HG03521 (cell line): ENCODE results near the gene PBX4.

Source experiments
- ATAC-seq: cut with Tn5 transposase; IDR thresholded peaks from one replicate; pipeline ENCODE4 v1.9.1; 2021; ENCODE audit warnings: mild to moderate bottlenecking, moderate library complexity; ENCODE audit not compliant: unreplicated experiment

Gene PBX4

DNA sequence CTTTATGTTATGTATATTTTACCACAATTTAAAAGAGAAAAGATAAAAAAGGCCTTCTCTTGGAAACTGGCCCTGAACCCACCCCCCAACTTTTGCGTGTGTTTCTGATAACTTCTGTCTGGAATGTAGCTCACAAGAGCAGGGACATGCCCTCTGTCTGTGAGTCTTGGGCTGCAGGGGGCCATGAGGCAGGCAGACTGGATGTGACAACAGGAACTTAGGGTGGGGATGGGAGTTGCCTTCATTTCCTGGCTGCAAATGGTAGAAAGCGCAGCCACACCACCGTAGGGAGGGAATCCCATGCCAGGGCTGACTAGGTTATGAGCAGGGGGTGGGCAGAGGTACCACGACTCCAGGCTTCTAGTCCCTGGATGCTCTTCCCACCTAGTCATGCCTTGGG, 58.6 kb downstream of the PBX4 start:
- ATAC-seq = no peak

DNA sequence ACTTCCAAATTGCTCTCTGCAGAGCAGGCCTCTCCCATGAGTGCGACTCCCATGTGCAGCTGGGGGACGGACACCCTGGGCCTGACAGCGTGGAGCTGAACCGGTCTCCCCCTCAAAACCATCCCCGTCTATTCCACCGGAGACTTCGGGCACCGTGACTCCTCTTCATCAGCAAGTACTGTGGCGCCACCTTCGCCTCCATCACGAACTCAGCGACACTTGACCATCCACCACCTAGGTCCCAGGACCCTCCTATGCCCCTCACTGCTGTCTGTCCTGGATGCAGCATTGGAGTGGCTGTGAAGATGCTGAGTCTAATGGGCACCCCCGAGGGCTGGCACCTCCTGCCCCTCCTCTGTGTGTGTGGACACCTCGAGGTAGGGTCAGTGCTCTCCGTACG, 59.9 kb downstream of the PBX4 start:
- ATAC-seq = no peak

DNA sequence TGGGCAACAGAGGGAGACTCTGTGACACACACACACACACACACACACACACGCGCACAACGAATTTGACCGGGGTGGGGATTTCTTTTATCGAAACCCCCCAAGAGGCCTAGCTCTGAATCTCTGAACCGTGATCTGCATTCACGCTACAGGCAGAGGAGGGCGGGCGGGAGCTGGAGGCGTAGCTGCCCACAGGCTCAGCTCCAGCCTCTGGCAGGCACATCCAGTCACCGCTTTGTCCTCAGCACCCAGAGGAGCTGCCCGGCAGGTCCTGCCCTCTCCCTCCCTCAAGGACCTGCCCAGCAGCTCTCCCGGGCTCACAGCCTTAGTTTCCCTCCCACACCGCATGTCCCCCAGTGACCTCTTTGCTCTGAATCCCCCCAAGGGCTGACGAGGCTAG, 60.4 kb downstream of the PBX4 start:
- ATAC-seq = no peak

DNA sequence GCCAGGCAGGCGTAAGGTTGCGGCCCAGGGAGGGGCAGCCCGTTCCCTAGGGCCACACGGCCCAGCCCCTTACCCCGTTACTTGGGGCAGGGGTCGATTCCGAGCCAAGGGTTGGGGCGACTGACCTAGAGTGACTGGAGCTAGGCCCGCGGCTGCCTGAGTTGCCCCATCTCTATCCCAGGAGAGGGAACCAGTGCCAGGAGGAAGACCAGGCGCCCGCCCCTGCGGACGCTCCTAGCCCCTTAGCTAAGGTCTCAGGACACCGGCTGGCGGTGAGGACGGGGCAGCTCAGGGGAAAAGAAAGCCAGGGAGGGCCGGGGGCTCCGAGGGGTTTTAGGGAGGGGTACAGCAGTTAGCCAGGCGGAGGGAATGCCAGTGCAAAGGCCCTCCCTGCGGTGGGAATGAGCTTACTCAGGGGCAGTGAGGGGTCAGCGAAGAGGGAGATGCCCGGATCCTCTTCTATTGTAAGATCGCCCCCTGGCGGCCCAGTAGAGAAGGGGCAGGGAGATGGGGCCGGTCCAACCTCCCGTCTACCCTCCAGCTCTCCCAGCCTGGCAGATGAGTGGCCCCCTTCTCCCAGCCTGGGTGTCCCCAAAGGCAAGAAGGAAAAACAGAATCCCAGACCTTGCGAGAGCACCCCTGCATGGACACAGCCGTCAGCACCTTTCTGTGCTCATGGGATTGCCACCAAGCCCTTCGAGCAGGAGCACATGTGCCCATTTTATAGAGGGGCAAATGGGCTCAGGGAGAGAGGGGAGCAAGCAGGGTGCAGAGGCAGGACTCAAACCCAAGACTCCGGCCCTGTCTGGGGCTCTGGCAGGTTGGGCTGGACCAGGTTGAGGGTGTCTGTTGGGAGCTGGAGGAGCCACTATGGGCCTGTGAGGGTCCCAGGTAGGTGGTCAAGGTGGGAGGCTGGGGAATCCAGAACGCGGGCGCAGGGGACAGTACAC, 64.1 kb downstream of the PBX4 start:
- ATAC-seq = no peak

DNA sequence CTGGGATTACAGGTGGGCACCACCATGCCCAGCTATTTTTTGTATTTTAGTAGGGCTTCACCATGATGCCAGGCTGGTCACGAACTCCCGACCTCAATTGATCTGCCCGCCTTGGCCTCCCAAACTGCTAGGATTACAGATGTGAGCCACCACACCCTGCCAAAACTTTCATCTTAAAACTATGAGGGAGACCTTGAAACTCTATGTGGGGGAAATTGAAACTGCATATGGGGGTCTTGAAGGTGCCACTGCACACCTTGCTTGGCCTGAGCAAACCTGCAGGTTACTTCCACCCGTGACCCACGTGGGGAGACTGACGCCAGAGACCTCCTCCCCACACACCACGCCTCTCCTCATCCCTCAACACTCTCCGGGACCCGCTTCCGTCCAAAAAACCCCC, 64.8 kb downstream of the PBX4 start:
- ATAC-seq = no peak

DNA sequence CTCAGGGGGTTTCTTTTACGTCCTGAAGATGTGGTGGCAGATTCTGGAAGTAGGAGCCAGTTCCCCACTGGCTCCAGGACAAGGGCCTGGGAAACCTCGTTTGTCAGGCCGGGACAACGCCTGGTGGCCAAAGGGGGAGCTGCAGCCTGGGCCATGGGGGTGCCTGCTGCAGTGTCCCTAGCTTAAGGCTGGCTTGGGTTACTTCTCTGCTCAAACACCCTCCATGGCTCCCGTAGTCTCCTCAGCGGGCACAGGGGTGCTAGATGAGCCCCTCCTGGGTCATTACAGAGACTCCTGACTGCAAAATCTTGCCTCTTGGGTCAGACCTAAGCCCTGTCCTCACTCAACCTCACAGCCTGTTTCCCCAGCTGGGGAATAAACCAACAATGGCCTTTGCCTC, 65.7 kb downstream of the PBX4 start:
- ATAC-seq = no peak

DNA sequence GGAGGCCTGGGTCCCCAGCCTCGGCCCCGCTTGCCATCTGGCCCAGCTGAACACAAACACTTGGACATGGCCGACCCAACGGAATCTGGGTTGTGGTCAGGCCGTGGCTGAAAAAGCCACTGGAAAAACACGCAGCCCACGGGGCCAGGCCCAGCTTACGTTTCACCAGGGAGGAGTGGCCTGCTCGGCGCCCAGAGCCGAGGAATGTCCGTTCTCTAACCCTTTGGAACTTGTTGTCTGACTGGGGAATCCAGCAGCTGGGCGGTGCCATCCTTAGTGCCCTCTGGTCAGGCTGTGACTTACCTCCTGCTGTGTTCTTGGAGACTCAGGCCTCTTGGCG, 66.7 kb downstream of the PBX4 start:
- no peak for ATAC-seq

DNA sequence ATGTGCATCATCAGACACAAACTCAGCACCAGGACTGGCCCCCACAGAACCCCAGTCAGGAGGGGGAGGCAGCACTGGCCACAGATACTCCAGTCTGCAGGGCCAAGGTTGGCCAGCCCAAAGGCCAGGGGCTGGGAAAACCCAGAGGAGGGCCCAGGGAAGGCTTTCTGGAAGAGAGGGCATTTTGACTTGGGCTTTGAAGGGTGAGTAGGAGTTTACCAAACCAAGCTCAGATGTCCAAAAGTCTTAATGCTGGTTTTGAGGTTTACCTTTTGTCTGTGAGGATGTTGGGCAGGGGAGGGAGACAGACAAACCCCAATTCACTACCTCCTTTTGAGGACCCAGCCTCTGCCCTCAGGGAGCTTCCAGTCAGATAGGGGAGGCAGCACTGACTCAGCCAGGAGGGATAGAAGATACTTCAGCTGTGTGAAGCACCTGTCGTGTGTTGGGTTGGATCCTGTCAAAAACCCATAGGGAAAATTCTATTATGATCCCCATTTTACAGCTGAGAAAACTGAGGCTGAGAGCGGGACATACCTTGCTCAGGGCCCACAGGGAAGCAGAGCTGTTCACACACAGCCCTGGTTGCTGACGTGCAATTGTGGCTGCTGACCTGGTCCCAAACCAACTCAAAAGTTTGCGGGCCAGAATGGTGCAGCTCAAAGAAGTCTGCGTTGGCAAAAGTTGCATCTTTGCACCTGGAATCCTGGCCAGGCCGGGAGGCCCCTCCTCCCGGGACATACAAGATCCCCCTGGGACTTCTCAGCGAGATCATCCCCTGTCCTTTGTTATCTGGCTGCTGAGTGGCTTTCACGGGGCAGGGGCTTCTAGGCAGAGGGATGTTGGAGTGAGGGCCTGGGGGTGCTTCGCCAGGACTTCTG, 67.3 kb downstream of the PBX4 start:
- ATAC-seq = no peak

DNA sequence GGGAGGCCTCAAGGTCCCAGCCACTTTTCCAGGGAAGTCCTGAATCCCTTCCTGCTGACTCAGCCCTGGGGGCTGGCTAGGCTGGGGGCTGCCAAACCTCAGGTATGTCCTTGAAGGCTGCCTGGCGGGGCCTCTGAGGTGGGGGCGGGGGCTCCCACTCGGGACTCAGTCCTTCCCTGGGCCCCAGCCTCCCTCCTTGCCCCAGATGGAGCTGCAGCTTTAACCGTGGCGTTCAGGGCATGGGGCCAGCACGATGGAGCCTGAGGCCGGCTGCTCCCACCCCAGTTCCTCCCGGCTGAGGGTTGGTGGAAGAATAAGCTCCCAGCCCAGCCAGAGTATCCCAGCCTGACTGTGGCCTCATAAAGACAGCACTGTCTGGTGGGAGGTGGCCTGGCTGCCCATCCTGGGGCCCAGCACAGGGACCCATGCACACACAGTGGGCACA, 68.0 kb downstream of the PBX4 start:
- ATAC-seq = no peak

DNA sequence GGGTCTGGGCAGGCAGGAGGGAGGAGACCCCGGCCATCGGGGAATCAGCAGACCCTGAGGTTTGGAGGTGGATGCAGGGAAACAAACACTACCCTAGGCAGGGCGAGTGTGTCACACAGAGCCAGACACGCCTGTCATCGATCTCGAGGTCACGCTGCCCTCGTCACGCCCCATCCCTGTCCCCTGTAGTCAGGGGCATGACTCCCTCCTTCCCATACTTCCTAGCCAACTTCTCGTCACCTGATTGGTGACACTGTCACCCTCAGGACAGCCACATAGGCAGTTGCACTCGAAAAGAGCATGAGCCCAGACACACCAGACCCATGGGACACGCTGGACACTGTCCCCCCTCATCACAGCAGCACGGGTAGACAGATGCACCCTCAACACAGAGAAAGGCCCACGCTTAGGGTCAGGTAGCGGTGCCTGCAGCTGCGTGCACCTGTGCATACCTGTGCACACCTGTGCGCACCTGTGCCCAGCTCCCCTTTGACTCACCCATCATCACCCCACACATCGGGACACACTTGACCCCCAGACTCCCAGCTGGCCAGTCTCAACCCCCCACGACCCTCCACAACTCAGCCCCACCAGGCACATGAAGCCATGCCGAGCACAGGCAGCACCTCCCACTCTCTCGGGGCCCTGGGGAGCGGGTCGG, 68.6 kb downstream of the PBX4 start:
- ATAC-seq = no peak

DNA sequence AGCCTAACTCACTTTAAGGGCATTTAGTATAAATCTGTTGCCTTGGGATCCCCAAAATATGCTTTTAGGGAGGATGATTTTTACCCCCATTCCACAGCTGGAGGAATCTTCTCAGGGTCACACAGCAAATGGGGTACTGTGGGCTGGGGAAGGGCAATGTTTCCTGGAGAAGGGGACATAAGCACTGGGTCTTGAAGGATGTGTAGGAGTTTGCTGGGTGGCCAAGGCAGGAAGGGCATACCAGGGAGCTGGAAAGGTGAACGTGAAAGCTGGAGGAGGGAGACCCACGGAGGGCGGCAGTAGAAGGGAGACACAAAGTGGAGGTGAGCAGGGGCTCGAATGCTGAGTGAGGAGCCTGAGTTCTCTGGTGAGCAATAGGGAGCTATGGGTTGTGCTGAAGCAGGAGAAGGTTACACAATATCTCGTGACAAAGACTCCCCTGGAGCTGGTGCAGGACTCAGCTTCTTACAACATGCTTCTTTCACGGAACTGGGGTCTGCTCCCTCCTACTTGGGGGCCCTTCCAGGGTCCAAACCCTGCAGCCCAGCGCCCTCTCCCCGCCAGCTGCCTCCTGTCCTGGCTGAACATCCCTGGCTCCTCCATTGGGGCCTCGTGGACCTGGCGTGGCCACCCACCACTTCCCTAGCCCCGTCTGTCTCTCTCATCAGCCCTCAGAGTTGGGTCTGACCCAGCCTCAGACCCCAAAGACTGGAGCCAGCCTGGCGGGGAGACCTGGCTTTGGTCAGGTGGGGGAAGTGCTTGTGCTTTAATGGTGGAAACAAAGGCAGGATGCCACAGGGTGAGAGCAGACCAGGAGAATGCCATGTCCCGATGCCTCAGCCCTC, 69.3 kb downstream of the PBX4 start:
- ATAC-seq = no peak

DNA sequence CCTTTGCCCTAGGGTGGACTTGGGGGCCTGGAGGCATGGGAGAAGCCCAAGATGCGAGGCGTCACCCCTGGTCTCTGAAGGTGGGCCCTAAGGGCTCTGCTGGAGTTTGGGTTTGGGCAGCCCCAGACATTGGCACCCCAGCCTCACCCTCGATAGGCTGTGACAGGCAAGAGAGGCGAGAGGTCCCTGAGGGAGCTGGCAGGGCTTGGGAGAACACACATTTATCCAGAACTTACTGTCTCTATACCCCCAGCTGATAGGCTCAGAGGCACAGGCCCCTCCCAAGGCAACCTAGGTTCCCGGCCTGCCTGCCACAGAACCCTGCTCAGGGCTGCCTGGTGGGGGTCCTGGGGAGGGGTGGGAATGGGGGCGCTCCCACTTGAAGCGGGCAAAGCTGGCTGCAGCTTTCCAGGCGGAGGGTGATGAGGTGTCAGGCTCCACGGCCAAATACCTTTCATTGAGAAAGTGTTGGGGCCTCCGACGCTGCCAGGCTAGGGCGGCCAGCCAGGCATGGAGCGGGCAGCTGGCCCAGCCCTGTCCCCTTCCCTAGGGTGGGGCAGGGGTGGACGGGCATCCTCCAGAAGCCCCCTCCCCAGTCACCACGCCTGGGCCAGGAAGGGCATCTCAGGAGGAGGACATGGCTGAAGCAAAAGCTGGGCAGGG, 70.7 kb downstream of the PBX4 start:
- ATAC-seq = no peak

DNA sequence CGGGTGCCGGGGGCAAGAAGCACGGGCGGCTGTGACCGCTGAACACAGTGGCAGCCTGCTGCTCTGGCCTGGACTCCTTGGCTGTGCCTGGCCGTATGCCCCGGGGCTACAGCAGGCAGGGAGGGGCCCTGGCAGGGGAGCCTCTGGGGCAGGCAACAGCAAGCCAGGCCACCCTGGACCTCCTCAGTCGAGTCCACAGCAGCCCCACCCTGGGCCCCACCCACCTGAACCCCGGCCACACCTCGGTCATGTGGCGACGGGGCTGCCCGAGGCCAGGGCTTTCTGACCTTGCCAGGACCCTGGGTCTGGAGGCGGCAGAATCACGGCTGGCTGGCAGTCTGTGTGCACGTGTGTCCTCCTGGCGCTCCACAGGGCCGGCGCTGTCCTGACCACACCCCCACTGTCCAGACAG, 71.7 kb downstream of the PBX4 start:
- no peak for ATAC-seq

DNA sequence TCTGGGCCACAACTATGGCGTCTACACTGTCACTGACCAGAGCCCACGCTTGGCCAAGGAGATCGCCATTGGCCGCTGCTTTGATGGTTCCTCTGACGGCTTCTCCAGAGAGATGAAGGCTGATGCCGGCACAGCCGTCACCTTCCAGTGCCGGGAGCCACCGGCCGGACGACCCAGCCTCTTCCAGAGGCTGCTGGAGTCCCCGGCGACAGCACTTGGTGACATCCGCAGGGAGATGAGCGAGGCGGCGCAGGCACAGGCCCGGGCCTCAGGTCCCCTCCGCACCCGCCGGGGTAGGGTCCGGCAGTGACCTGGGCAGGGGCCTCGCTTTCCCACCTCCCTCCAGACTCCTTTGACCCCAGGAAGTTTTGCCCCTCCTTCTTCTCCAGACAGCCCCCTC, 72.8 kb downstream of the PBX4 start:
- no peak for ATAC-seq

DNA sequence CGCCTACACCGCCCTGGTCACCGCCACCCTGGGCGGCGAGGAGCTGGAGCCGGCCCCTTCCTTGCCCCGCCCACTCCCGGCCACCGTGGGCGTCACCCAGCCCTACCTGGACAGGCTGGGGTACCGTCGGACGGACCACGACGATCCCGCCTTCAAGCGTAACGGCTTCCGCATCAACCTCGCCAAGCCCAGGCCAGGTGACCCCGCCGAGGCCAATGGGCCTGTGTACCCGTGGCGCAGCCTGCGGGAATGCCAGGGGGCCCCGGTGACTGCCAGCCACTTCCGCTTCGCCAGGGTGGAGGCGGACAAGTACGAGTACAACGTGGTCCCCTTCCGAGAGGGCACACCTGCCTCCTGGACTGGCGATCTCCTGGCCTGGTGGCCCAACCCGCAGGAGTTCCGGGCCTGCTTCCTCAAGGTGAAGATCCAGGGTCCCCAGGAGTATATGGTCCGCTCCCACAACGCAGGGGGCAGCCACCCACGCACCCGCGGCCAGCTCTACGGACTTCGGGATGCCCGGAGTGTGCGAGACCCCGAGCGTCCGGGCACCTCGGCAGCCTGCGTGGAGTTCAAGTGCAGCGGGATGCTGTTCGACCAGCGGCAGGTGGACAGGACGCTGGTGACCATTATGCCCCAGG, 73.4 kb downstream of the PBX4 start:
- no peak for ATAC-seq

DNA sequence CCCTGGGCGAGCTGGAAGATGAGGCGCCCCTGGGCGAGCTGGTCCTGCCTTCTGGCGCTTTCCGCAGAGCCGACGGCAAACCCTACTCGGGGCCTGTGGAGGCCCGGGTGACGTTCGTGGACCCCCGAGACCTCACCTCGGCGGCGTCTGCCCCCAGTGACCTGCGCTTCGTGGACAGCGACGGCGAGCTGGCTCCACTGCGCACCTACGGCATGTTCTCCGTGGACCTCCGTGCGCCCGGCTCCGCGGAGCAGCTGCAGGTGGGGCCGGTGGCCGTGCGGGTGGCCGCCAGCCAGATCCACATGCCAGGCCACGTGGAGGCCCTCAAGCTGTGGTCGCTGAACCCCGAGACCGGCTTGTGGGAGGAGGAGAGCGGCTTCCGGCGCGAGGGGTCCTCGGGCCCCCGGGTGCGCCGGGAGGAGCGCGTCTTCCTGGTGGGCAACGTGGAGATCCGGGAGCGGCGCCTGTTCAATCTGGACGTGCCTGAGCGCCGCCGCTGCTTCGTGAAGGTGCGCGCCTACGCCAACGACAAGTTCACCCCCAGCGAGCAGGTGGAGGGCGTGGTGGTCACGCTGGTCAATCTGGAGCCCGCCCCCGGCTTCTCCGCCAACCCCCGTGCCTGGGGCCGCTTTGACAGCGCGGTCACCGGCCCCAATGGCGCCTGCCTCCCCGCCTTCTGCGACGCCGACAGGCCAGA, 74.1 kb downstream of the PBX4 start:
- ATAC-seq = no peak

DNA sequence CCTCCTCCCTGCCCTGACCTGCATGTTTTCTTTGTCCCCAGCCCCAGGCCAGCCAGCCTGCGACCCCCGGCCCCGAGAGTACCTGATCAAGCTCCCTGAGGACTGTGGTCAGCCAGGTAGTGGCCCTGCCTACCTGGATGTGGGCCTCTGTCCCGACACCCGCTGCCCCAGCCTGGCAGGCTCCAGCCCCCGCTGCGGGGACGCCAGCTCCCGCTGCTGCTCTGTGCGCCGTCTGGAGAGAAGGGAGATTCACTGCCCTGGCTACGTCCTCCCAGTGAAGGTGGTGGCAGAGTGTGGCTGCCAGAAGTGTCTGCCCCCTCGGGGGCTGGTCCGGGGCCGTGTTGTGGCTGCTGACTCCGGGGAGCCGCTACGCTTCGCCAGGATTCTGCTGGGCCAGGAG, 74.8 kb downstream of the PBX4 start:
- ATAC-seq = no peak

DNA sequence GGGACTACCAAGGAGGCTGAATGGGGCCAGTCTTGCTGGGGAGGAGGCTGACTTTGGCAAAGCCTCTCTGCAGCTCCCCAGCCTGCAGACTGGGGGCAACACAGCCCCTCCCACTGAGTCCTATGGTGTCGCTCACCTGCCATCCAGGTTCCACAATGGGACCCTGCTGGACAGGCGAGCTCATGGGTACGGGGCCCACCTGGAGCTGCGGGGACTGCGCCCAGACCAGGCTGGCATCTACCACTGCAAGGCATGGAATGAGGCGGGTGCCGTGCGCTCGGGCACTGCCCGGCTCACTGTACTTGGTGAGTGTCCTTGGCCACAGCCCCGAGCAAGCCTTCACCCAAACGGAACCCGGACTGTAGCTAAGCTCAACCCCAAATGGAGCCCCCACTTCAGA, 75.4 kb downstream of the PBX4 start:
- ATAC-seq = no peak

DNA sequence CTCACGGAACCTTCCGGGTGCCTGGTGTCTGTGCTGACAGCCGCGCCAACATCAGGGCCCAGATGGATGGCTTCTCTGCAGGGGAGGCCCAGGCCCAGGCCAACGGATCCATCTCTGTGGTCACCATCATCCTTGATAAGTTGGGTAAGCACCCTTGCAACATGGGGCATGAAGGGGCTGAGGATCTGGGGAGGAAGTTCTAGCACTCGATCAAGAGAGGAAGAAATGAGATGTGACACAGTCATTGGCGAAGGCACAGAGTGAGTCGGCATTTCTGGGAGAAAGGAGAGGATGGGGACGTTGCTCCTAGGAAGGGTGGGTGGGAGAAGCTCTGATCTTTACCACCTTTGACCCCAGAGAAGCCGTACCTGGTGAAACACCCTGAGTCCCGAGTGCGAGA, 76.0 kb downstream of the PBX4 start:
- no peak for ATAC-seq
